NK-92 (cell line): Measurements from ENCODE around the gene MROH2A.

Source experiments
- DNase-seq: peaks from one replicate; lab custom pipeline; 2025; ENCODE audit not compliant: unreplicated experiment; lab: John Stamatoyannopoulos, UW

Gene MROH2A

DNA sequence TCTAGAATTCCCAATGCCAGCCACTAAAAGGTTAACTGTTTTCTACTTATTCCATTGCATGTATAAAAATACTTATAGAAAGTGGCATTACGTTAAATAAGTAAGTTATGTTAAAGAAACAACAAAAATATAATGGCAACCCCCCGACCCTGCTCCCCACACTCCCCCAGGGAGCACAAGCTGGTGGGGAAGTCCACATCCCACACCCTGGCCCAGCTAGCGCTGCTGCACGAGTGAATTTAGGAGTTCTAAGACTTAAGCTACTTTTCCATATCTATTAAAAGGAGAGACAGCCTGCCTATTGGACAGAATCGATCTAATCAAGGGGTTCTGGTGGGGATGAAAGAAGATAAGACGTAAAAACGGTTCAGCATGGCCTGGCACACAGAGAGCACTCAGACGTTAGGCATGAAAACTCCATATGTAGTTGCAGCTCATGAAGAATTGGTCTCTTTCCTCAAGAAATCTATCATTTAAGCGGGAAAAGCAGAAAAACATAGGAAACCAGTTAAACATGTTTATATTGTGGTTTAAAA is 59.6 kb downstream of the MROH2A start:
- DNase-seq, result no peak

DNA sequence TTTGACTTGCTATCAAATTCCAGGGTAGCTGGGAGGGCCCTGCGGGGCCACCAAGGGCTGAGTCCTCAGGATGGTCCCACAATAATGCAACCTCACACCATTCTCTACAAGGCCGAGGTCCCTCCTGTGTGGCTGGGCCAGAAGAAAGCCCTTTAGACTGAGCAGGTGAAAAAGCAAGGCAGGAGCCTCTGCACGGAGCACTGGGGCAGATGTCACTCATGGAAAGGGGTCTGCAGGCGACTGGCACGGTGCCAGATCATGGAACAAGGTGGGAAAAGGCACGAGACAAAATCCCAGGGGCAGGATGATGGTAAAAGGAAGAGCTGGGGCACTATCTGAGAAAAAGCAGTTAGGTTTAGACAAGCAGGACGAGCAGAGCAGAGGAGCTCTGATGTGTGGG is 60.1 kb downstream of the MROH2A start:
- DNase-seq, result no peak

DNA sequence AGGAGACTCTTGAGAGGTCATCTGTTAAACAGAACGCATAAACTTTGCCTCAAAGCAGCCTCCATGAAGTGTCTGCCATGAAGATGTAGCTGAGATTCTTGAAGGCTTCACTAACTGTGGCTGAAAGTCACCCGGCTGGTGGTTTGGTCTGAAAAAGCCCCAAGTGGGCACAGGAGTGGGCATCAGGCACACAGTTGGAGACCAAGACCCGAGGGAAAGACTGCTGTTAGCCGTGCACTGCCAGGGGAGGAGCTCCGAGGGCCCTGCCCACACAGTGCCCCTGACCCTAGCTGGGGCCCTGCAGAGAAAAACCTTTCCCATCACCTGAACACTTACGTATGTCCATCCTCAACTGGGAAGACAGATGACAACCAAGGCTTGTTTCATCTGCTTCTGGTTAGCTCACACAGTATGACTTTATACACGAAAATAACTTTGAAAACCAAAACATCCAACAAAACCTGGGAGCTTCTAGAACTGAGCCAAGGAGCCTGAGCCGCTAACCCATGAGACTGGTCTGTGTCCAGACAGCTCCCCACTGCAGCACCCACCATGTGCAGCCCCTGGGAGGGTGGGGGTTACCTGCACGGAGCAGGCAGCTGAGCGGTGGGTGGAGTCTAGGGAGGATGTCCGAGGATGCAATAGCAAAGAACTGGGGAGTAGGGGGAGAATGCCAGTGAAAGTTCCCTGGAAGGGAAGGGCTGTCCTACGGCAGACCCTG is 60.8 kb downstream of the MROH2A start:
- DNase-seq, result no peak

DNA sequence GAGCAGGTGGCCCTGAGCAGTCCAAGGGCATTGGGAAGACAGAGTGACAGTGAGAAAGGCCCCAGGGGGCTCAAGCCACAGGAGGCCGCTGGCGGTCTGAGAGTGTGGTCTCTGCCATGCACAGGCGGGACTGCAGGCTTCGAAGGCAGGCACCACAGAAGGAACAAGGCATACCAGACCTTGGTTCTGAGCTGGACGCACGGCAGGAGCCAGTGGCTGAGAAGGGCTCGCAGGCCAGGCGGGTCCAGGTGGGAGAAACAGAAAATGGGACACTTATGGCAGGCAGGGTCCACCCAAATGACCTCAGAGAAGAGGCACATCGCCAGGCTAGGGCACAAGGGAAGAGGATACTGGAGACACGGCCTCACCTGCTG is 61.3 kb downstream of the MROH2A start:
- no peak for DNase-seq

DNA sequence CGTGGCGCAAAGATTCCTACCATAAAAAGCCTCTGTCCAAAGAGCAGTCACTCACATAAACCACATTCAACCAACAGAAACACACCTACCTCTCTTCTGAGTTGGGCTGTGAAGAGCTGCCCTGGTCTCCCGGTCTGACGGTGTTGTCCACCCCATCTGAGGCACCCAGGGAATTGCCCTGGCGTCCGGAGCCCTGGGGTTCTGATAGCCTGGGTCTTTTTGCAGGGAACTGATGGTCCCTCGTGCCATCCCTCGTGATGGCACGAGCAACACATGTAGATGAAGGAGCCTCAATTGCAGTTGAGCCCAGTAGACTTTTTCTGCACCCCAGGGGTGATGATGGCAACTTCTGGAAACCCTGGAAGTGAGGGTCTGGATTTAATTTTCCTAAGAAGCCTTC is 62.4 kb downstream of the MROH2A start:
- DNase-seq, result no peak

DNA sequence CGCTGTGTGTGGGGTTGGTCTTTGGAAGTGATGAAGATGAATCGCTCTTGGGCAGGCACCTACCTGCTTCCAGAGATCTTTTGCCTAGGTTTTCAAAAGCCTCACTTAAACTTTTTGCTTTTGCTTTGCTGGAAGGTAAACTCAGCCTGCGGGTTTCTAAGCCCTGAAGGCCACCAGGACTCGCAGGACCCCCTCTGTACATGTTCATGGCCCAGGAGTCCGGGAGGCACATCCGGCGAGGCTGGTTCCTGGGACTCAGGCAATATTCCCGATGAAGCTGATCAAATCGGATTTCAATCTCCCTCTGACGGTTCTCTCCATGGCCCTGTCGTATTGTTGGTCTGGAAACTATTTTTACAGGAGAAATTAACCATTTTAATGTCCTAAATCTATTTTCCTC is 63.1 kb downstream of the MROH2A start:
- DNase-seq, result no peak

DNA sequence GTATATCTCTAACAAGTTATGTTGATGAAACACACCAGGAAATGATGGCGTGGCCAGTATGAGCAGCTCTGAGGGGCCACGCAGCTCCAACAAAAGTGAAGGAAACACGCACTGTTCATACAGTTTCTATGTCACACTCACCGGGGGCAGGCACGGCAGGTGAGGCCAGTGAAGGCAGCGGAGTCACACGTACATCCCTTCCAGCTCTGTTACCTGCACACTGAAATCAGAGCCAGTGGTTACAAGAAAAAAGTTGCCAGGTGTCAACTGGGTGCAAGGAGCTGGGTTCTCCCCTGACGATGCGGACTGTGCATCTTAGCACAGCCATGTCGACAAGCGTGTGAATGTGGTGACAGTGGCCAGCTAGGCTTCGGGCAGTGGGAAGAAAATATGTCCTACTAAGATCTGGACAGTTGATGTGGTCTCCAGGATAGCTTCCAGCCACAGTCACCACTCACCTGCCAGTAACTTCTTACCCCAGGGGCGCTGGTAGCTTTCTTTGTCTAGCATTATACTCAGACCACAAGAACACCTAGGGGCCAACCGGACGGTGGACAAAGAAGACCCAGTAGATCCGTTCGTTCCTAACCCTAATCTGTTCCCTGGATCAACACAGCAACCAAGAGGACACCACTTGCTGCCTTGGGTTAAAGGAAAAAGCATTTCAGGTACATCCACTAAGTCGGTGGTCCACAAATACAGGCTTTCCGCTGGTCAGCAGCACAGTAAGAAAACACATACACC is 66.1 kb downstream of the MROH2A start:
- DNase-seq, result no peak

DNA sequence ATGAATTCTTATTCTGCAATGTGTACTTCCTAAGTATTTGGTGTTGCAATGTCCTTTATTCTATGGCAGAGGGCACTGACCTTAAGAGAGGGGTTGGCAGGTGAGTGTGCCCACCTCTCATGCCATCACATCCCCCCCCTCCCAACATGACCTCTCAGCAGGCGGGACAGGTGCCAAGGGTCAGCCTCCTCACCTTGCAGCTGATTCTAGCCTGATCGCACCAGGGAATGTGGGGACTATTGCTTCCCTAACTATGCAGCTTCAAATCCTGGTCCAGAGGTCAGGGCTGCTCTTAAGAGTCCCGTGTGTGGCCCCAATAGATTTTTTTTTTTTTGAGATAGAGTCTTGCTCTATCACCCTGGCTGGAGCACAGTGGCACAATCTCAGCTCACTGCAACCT is 66.7 kb downstream of the MROH2A start:
- DNase-seq, result no peak

DNA sequence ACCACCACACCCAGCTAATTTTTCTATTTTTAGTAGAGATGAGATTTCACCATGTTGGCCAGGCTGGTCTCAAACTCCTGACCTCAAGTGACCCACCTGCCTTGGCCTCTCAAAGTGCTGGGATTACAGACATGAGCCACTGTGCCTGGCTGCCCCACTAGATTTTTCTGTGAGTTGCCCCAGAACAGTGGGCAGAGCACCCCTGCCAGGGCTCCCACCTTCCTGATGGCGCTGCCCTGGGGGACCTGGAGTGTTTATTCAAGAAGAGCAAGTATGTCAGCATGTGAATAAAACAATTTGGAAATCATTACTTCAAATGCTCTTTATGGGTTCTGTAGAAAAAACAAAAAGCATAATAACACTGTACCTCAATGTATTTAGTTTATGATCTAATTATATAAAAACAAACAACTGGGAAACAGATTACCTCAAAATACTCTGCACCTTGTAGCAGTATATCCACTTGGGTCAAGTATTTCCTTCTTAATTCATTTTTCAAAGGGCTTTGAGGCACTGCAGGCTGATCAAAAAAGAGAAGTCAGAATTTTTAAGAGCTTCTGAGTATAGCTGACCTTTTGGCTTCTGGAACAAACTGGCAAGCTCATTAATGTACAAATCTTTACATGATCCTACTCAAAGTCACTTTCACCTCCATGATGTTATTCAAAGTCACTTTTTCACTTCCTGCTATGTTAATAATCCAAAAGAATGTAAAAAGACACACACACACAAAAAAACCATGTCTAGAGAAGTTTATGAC is 67.4 kb downstream of the MROH2A start:
- DNase-seq, result no peak

DNA sequence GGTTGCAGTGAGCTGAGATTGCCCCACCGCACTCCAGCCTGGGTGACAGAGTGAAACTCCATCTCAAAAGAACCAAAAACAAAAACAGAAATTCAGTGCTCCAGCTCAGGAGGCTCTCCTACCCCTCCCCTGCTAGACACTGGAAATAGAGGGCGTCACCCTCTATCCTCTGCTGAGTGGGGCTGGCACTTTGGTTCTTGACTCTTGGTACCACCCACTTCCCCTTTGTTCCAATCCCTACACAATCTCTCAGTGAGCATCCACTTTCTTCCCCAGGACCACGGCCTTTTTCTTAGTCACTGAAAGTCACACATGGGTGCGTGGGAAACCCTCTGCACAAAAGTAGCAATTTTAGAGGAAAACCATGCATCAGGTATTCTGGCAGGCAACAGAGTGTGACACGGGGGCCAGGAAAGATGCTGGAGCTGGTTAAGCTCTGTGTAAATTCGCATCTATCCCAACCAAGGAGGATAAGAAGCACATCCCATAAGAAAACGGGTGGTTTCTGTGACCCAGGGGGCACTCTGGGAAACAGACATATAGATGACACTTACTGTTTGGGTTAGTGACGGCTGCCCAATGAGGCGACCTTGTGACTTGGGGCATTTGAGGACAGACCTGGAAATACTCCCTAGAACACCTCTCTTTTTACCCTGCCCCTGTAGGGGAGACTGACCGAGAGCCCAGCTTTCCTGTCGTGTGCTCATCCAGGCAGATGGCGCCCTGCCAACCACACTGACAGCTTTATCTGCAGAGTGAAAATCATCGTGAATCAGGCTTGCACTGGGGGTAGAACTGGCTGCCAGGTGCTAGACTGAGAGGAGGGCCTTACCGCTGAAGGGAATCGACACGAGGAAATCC is 68.5 kb downstream of the MROH2A start:
- DNase-seq, result no peak

DNA sequence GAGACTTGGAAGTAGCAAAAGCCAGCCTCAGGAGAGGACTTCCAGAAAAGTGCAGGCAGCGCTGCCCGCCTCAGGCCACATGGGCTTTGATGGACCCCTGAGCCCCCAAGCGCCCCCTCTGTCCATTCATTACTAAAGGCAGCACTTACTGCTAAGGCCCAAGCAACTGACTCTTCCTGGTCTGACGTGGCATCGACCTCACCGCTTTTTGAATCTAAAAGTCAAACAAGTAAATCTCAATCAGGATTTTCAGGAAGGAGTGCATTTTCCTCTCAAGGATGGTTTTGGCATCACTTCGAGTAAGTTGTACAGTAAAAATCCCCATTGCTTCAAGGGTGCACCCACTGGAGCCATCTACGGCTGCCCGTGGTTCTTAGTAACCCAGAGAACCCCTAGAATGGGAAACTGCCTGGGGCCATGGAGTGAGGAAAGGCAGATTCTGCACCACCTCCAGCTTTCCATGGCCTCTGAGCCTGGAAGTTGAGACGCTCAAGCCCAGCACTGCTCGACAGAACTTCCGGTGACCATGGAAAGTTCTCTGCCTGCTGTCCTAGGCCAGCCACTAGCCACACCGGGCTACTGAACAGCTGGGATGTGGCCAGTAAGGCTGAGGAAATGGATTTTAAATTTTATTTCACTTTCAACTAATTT is 69.2 kb downstream of the MROH2A start:
- no peak for DNase-seq

DNA sequence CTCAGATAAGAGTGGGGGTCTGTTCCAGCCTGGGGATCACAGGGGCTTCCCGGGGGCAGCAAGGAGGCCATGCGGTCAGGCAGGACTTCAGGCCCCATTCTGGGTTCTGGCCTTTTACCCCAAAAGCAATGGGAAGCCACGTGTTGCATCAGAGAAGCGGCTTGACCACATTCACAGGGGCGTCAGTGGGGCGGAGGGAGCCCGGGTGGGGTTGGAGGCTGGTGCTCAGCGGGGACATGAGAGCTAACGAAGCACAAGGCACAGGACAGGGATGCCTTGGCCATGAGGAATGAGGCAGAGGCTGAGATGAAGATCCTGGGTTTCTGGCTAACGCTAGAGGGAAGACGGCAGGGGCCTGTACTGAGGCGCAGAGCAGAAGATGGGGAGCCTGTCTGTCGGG is 70.1 kb downstream of the MROH2A start:
- no peak for DNase-seq

DNA sequence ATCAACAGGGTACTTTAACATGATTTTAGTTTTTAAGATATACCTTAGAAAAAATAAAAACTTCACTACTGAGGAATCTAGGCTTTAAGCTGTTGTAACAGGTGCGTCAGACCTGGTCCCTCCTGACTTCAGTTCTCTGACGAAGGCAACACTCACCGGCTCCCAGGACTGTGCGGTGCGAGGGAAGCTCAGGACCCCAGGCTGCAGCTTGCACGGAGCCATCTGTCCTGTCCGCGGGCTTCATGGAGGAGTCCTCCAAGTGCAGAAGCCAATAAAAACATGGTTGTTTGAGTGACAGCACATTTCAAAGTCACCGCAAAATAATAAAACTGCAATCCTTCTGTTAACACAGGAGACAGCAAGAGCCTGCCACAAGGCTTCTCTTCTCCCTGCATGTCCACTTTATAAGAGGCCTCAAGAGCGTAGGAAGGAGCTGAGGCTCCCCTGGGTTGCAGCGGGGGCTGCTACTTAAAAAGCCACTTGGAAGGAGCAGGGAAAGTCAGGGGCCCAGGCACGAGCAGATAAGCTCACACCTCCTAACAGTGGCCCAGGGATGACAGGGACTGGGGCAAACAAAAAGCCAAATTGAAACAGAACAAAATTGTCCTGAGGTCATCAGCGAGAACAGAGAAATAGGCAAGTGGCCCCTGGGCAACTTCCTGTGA is 71.6 kb downstream of the MROH2A start:
- no peak for DNase-seq

DNA sequence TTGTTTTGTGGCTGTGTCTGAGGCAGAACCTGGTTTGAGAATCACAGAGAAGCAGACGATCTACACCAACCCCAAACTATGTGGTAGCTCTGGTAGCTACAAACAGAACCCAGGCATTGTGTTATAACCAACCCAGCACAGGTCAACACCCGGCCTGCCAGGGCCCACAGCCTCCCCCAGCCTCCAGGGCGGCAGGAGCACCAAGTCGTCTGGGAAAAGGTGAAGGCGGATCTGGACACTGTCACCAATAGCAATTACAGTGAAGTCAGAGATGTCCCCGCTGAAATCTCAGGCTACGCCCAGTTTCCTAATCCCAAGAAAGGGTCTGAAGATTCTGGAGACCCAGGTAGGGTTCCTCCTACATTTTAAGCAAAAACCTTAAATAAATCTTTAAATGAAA is 72.6 kb downstream of the MROH2A start:
- DNase-seq, result no peak

DNA sequence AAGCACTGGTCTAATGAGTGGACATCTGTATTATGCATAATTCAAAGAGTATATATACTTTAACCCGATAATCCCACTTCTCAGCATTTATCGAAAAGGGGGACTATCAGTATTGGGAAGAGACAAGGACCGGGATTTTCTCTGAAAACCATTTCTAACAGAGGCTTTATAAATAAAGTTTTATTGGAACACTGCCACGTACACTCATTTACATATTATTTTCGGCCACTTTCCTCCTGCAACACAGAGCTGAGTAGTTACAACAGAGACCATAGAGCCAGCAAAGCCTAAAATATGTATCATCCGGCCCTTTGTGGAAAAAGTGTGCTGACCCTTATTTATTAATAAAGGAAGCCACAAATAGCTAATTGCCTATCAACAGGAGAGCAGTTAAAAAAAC is 73.0 kb downstream of the MROH2A start:
- no peak for DNase-seq

DNA sequence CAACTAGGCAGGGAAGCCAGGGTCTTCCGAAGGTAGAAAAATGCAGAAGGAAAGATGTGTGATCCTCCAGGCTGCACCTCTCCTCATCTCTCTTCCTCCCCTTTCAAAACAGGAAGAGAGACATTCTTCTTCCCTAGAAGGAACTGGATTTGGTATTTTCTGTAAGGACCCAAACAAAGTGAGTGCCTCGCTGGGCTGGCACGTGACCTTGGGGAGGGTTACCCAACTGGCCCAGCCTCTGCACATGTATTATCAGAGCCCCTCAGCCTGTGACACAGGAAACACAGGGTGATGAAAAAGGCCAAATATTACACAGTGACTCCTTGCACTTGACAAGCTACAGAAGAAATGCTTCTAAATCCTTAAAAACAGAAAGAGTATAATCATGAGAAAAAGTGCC is 73.9 kb downstream of the MROH2A start:
- no peak for DNase-seq

DNA sequence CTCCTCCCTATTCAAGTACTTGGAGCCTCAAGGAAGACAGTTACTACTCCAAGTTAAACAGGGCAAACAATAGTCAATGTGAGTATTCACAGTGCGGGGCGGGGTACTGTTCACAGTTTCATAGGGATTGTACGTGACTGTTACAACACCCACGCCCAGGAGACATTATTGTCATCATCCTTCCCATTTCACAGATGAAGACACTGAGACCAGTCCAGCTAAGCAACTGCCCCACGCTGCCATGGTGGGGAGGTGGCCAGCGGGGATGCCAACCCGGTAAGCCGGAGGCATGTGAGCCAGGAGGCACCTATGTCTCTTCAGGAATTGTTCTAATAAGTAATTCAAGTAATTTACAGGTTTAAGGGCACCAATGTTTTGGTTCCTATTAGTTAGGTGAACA is 75.2 kb downstream of the MROH2A start:
- DNase-seq, result no peak

DNA sequence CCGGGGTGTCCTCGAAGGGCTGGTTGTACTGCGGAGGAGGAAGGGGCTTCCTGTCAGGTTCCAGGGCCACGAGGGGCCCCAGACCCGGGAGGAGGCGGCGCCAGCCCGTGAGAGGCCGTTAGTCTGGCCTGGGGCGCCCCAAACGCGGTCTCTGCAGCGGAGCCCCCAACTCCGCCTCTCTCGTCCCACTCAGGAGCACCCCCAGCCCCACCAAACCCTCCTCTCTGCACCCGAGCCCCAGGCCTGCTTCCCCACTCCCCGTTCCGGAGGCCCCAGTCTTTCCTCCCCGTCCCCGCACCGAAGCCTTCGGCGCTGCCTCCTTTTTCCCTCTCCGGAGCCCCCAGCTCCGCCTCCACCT is 75.7 kb downstream of the MROH2A start:
- DNase-seq, result no peak

DNA sequence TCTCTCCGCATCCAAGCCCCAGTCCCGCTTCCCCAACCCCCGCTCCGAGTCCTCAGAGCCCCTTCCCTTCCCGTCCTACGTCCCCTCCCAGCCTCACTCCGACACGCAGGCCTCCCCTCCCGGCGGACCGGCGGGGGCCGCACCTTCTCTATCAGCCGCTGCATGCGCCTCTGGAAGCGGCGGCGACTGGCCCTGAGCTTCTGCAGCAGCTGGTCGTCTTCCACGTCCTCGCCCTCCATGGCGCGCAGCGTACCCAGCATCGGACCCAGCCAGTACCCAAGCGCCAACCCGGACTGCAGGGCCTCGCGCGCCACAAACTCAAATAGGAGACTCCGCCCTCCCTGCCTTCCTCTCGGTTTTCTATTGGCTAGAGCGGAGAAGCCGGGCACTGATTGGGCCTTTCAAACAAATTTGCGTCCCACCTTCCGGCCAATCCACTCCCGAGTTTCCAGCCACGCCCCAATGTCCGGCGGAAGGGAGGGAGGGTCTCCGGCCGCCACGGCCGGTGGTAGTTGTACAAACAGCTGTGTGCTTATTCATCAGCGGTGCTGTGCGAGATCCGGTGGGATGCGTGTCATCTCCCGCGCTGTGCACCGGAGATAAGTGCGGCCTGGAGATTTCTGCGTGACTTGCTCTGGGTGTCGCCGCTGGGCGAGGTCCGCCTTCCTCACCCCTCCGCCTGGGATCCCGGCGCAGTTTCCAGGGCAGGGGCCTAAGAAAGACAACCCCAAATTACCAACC is 76.3 kb downstream of the MROH2A start, which contains the start of gene HJURP:
Gene HJURP (minus strand): TSS at position 295 of the 741 bp plus-strand sequence. CDS start 35 bp downstream, at position 260.
- peak; percentile 46 for DNase-seq
